Upper lobe of left lung (tissue), 4 donors: ENCODE results near the gene NBPF14.
"Not testable (repeated sequence)": the region's sequence is repeated elsewhere in the genome, so short reads cannot be mapped to it uniquely, and the experiment has no call there.

Experiments used
- EP300 ChIP-seq, 4 donors: sonication (generic); formaldehyde crosslinking; IDR thresholded peaks; one replicate each; pipeline ENCODE4 v1.5.1; 2017; ENCODE audit warnings: antibody characterized with exemption in 4 of 4, control low read depth in 2 of 4
- POLR2A ChIP-seq, 4 donors: fragments of 450-650 bp; IDR thresholded peaks; one replicate each; pipeline ENCODE4 v1.5.1; 2016 to 2017; ENCODE audit warnings: antibody characterized with exemption in 4 of 4, mild to moderate bottlenecking in 2 of 4
- TF ChIP-seq, protein P1 (sequence below), 6 experiments: fragments of 450-650 bp in 4 of 6; fragments of 200-600 bp in 2 of 6; sonication (generic) in 2 of 6; IDR thresholded peaks; one replicate each; pipeline ENCODE4 v1.5.1; 2016 to 2019; ENCODE audit warnings: antibody characterized with exemption in 6 of 6

GRCh38 chr1:148512571-148513184 is 83.1 kb downstream of the NBPF14 start:
- TF ChIP-seq POLR2A, EP300 (IDR thresholded peaks at IDR 0.05): not testable (repeated sequence)
- TF ChIP-seq, protein P1, sequence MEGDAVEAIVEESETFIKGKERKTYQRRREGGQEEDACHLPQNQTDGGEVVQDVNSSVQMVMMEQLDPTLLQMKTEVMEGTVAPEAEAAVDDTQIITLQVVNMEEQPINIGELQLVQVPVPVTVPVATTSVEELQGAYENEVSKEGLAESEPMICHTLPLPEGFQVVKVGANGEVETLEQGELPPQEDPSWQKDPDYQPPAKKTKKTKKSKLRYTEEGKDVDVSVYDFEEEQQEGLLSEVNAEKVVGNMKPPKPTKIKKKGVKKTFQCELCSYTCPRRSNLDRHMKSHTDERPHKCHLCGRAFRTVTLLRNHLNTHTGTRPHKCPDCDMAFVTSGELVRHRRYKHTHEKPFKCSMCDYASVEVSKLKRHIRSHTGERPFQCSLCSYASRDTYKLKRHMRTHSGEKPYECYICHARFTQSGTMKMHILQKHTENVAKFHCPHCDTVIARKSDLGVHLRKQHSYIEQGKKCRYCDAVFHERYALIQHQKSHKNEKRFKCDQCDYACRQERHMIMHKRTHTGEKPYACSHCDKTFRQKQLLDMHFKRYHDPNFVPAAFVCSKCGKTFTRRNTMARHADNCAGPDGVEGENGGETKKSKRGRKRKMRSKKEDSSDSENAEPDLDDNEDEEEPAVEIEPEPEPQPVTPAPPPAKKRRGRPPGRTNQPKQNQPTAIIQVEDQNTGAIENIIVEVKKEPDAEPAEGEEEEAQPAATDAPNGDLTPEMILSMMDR (IDR thresholded peaks at IDR 0.05): not testable (repeated sequence)
